Measurements from ENCODE around the gene SLC26A3. TPM values are rescaled to one million over a fixed set of nuclear protein-coding genes. Genes with fewer than 3 reads are reported as not detected.
A peak's percentile ranks its signal among the peaks of the same experiment; 100 is the strongest.

SLC26A3 gene
- total and polyA plus RNA-seq, 10 of the 15 experiments (the other 5 are each of a cell fraction or from before 2014, with no cell fraction given): 0.46 TPM; not detected in 9

DNA sequence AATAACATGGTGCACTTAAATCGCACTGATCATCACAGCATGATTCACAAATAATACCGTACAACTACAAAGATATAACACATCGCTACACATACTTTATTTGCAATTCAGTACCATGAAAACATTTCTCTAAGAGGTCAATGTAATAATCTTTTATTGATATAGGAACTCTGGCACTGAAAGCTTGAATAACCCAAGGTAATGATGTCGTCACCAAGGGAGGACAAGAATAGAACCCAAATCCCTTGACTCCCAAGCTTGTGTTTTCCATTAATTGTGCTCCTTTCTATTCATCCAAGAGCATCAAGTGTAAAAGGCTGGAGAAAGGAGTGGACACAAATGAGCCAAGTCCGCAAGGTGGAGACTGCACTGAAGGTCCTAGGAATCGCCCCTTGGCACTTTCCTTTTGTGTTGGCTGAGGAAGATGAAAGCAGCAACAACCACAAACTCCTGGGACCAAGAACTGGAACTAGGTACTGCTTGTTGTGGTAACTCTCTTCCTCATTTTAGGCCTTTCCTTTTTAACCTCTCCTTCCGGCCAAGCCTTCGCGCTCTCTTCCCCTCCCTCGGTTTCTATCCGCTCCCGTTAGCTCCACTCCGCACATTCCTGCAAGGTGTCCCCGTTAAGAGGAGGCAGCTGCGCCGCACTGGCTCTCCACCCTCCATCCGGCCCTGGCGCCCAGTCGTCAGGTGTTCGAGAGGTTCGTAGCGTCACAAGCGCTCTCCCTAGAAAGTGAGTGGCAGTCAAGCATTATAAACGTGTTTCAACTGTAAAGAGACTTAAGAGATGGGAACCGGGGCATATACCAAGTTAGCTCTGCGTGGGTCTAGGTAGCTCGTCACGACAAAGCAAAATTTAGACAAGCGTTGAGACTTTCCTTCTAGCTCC is 60.1 kb downstream of the SLC26A3 start (continued):
- TF ChIP-seq, protein P1, sequence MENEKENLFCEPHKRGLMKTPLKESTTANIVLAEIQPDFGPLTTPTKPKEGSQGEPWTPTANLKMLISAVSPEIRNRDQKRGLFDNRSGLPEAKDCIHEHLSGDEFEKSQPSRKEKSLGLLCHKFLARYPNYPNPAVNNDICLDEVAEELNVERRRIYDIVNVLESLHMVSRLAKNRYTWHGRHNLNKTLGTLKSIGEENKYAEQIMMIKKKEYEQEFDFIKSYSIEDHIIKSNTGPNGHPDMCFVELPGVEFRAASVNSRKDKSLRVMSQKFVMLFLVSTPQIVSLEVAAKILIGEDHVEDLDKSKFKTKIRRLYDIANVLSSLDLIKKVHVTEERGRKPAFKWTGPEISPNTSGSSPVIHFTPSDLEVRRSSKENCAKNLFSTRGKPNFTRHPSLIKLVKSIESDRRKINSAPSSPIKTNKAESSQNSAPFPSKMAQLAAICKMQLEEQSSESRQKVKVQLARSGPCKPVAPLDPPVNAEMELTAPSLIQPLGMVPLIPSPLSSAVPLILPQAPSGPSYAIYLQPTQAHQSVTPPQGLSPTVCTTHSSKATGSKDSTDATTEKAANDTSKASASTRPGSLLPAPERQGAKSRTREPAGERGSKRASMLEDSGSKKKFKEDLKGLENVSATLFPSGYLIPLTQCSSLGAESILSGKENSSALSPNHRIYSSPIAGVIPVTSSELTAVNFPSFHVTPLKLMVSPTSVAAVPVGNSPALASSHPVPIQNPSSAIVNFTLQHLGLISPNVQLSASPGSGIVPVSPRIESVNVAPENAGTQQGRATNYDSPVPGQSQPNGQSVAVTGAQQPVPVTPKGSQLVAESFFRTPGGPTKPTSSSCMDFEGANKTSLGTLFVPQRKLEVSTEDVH (IDR thresholded peaks at IDR 0.05; ENCODE audit: low read depth, partially characterized antibody): peak; percentile 38
- TF ChIP-seq ZNF24 (IDR thresholded peaks at IDR 0.05) (no peak), CEBPB (IDR thresholded peaks at IDR 0.05; ENCODE audit: borderline replicate concordance in 1 of 2, low read depth in 2 of 2, low read length in 2 of 2) (no peak), ETV6 (conservative IDR thresholded peaks at IDR 0.05 in 1 of 2, IDR thresholded peaks at IDR 0.05 in 1 of 2; ENCODE audit: borderline replicate concordance in 1 of 2, low read depth in 1 of 2) (peak in 1 of 2 experiments; percentile 85; a peak in 2 of 4 replicates), KAT2A (conservative IDR thresholded peaks at IDR 0.05; ENCODE audit: control insufficient read depth, low read depth, low read length) (no peak), CBX5 (IDR thresholded peaks at IDR 0.05; ENCODE audit: low read depth) (peak; percentile 79; the same call in 1 of the 2 replicates), SRF (IDR thresholded peaks at IDR 0.05; ENCODE audit: low read depth in 2 of 2, low read length in 2 of 2) (no peak), BACH1 (IDR thresholded peaks at IDR 0.05; ENCODE audit: borderline replicate concordance) (no peak; the same call in 1 of the 2 replicates), ZNF622 (IDR thresholded peaks at IDR 0.05) (no peak), EZH2 (IDR thresholded peaks at IDR 0.05; ENCODE audit: borderline replicate concordance, control insufficient read depth, low read depth, low read length) (no peak), SREBF2 (IDR thresholded peaks at IDR 0.05; ENCODE audit: low read length) (no peak), CHD1 (IDR thresholded peaks at IDR 0.05; ENCODE audit: low read depth, low read length) (no peak), SUZ12 (IDR thresholded peaks at IDR 0.05; ENCODE audit: unreplicated experiment) (no peak), NBN (IDR thresholded peaks at IDR 0.05) (peak; percentile 65), ZSCAN29 (IDR thresholded peaks at IDR 0.05) (no peak)
- TF ChIP-seq, protein P2, sequence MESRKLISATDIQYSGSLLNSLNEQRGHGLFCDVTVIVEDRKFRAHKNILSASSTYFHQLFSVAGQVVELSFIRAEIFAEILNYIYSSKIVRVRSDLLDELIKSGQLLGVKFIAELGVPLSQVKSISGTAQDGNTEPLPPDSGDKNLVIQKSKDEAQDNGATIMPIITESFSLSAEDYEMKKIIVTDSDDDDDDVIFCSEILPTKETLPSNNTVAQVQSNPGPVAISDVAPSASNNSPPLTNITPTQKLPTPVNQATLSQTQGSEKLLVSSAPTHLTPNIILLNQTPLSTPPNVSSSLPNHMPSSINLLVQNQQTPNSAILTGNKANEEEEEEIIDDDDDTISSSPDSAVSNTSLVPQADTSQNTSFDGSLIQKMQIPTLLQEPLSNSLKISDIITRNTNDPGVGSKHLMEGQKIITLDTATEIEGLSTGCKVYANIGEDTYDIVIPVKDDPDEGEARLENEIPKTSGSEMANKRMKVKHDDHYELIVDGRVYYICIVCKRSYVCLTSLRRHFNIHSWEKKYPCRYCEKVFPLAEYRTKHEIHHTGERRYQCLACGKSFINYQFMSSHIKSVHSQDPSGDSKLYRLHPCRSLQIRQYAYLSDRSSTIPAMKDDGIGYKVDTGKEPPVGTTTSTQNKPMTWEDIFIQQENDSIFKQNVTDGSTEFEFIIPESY (IDR thresholded peaks at IDR 0.05): no peak
- TF ChIP-seq, protein P3, sequence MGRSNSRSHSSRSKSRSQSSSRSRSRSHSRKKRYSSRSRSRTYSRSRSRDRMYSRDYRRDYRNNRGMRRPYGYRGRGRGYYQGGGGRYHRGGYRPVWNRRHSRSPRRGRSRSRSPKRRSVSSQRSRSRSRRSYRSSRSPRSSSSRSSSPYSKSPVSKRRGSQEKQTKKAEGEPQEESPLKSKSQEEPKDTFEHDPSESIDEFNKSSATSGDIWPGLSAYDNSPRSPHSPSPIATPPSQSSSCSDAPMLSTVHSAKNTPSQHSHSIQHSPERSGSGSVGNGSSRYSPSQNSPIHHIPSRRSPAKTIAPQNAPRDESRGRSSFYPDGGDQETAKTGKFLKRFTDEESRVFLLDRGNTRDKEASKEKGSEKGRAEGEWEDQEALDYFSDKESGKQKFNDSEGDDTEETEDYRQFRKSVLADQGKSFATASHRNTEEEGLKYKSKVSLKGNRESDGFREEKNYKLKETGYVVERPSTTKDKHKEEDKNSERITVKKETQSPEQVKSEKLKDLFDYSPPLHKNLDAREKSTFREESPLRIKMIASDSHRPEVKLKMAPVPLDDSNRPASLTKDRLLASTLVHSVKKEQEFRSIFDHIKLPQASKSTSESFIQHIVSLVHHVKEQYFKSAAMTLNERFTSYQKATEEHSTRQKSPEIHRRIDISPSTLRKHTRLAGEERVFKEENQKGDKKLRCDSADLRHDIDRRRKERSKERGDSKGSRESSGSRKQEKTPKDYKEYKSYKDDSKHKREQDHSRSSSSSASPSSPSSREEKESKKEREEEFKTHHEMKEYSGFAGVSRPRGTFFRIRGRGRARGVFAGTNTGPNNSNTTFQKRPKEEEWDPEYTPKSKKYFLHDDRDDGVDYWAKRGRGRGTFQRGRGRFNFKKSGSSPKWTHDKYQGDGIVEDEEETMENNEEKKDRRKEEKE (IDR thresholded peaks at IDR 0.05): no peak
- TF ChIP-seq, protein P4, sequence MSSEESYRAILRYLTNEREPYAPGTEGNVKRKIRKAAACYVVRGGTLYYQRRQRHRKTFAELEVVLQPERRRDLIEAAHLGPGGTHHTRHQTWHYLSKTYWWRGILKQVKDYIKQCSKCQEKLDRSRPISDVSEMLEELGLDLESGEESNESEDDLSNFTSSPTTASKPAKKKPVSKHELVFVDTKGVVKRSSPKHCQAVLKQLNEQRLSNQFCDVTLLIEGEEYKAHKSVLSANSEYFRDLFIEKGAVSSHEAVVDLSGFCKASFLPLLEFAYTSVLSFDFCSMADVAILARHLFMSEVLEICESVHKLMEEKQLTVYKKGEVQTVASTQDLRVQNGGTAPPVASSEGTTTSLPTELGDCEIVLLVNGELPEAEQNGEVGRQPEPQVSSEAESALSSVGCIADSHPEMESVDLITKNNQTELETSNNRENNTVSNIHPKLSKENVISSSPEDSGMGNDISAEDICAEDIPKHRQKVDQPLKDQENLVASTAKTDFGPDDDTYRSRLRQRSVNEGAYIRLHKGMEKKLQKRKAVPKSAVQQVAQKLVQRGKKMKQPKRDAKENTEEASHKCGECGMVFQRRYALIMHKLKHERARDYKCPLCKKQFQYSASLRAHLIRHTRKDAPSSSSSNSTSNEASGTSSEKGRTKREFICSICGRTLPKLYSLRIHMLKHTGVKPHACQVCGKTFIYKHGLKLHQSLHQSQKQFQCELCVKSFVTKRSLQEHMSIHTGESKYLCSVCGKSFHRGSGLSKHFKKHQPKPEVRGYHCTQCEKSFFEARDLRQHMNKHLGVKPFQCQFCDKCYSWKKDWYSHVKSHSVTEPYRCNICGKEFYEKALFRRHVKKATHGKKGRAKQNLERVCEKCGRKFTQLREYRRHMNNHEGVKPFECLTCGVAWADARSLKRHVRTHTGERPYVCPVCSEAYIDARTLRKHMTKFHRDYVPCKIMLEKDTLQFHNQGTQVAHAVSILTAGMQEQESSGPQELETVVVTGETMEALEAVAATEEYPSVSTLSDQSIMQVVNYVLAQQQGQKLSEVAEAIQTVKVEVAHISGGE (CRISPR knock-in tag; IDR thresholded peaks at IDR 0.05): no peak

All from GM12878 (cell line).